Left ventricle myocardium inferior (tissue), 1 donor: ENCODE data around the gene ENAM. TPM values are rescaled to one million over a fixed set of nuclear protein-coding genes. Genes with fewer than 3 reads are reported as not detected.

Experiments used
- DNase-seq: peaks from one replicate; pipeline ENCODE4 v3.0.0-alpha.2; 2020
- H3K27ac ChIP-seq: fragments of 200-600 bp; replicated peaks from 2 replicates; pipeline ENCODE4 v1.8.0; 2021
- H3K27me3 ChIP-seq: fragments of 200-600 bp; 2 replicates; pipeline ENCODE4 v1.8.0; 2021; ENCODE audit warnings: low read depth
- H3K36me3 ChIP-seq: fragments of 200-600 bp; 2 replicates; pipeline ENCODE4 v1.8.0; 2021
- H3K4me1 ChIP-seq: fragments of 200-600 bp; 2 replicates; pipeline ENCODE4 v1.8.0; 2021
- H3K4me3 ChIP-seq: fragments of 200-600 bp; 2 replicates; pipeline ENCODE4 v1.8.0; 2021; ENCODE audit warnings: mild to moderate bottlenecking, moderate library complexity
- H3K9me3 ChIP-seq: fragments of 200-600 bp; replicated peaks from 2 replicates; pipeline ENCODE4 v1.8.0; 2021
- CTCF ChIP-seq: fragments of 200-600 bp; IDR thresholded peaks from 2 replicates; pipeline ENCODE4 v1.8.0; 2021; ENCODE audit warnings: antibody characterized with exemption, mild to moderate bottlenecking, borderline replicate concordance
- intact Hi-C: fragments of 100-400 bp; cut with micrococcal nuclease; formaldehyde crosslinking; loops from one replicate; pipeline ENCODE4 v1.11.0; 2022
- total RNA-seq: library from RNA; stranded (reverse); fragmentation: NEBNext Ultra II Directional; extraction: Animal tissue kit (Norgen Biotek cat#: 25700); gene quantifications from one replicate; pipeline ENCODE4 v1.2.1, GENCODE V29; 2021
- donor health status: DM: no; HTN: yes; CAD: no; lungs with severe emphysema.

Gene ENAM
- total RNA-seq, 1 donor from 2014 or later = 6.2 TPM

GRCh38 chr4:70591955-70592582, 36.5 kb upstream of the ENAM start, which contains the start of gene AMBN:
Gene AMBN, plus strand, starts transcription at chr4:70592256. Its CDS starts 103 bp downstream, at chr4:70592359.
- intact Hi-C loops = no loop called here
- no peaks in the 10 kb centered on the region for H3K9me3 ChIP-seq
- H3K36me3 ChIP-seq = no peaks in the 10 kb centered on the region
- TF ChIP-seq CTCF = no peak
- no peaks in the 10 kb centered on the region for H3K27me3 ChIP-seq
- H3K4me1 ChIP-seq = no peaks in the 10 kb centered on the region
- no peak within 1 kb of the TSS for H3K4me3 ChIP-seq
- H3K27ac ChIP-seq = no peak within 1 kb of the TSS
- no peak for DNase-seq

- H3K4me1 ChIP-seq = no peaks in the 10 kb centered on the region
- no peak overlapping the region for H3K27ac ChIP-seq
- H3K9me3 ChIP-seq = no peaks in the 10 kb centered on the region
- intact Hi-C loops = no loop called here
- no peaks in the 10 kb centered on the region for H3K36me3 ChIP-seq
- DNase-seq = no peak
- no peak overlapping the region for H3K4me3 ChIP-seq
- no peaks in the 10 kb centered on the region for H3K27me3 ChIP-seq
- no peak for TF ChIP-seq CTCF
Measured at GRCh38 chr4:70594196-70594595, 34.3 kb upstream of the ENAM start.

GRCh38 chr4:70600305-70600704, 28.2 kb upstream of the ENAM start:
- TF ChIP-seq CTCF = no peak
- DNase-seq = no peak
- no peaks in the 10 kb centered on the region for H3K27me3 ChIP-seq
- no peaks in the 10 kb centered on the region for H3K36me3 ChIP-seq
- intact Hi-C loops = no loop called here
- H3K4me1 ChIP-seq = no peaks in the 10 kb centered on the region
- no peaks in the 10 kb centered on the region for H3K9me3 ChIP-seq
- H3K4me3 ChIP-seq = no peak overlapping the region
- H3K27ac ChIP-seq = no peak overlapping the region

- no peaks in the 10 kb centered on the region for H3K27me3 ChIP-seq
- H3K9me3 ChIP-seq = no peaks in the 10 kb centered on the region
- H3K4me3 ChIP-seq = no peak overlapping the region
- intact Hi-C loops = no loop called here
- H3K4me1 ChIP-seq = no peaks in the 10 kb centered on the region
- H3K27ac ChIP-seq = no peak overlapping the region
- no peak for TF ChIP-seq CTCF
- no peak for DNase-seq
- H3K36me3 ChIP-seq = no peaks in the 10 kb centered on the region
Measured at GRCh38 chr4:70600977-70601376, 27.6 kb upstream of the ENAM start.

GRCh38 chr4:70601422-70602039, 27.0 kb upstream of the ENAM start:
- no peak for DNase-seq
- H3K27ac ChIP-seq = no peak overlapping the region
- intact Hi-C loops = no loop called here
- peak; percentile 69 for TF ChIP-seq CTCF
- H3K4me3 ChIP-seq = no peak overlapping the region
- H3K4me1 ChIP-seq = no peaks in the 10 kb centered on the region
- no peaks in the 10 kb centered on the region for H3K27me3 ChIP-seq
- H3K36me3 ChIP-seq = no peaks in the 10 kb centered on the region
- H3K9me3 ChIP-seq = no peaks in the 10 kb centered on the region
